Measurements from ENCODE around the gene INSC.

Gene INSC

DNA sequence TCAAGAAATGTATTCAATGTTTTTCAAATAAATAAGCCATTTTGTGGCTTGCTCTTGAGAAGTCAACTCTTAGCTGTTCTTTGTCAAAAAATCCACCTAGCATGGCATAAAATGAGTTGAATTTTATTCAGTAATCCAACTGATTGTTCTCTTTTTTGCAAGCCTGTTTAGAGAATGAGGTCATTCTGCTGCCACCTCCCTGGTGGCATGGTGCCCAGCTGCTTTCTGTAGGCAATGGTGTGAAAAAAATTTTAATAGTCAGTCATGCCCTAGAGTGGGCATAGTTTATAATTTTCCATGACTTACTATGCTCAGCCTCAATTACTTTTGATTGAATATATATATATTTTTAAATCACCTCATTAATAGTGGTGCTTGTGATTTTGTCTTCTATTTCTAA, 177.2 kb downstream of the INSC start:
- DNase-seq (ENCODE audit: low read depth in 2 of 2), result no peak

DNA sequence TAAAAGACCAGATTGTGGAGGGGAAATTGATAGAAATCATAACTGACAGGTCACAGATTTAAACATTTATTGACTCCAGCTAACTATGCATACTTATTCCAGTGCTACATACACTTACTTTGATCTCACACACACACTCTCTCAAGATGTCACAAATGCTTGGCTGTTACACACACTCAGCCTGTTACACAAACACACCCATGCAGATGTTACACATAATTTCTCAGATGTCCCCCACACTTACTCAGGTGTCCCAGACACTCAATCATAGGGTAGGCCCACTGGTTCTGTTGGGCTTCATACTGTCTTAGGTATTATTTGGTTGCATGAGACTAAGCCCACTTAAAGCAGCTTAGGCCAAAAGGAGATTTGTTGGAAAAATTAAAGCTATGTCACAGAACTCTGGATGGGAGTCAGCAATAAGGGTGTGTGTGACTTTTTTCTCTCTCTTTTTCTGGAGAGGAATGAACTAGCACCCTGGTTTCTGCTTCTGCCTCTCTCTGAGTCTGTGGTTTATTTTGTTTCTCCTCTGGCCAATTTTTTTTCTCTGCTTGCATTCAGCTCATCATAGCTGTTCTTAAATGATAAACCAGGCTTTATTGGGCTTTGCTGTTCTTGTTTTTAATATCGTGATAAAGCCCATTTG, 179.4 kb downstream of the INSC start:
- no peak for DNase-seq (ENCODE audit: low read depth in 2 of 2)

DNA sequence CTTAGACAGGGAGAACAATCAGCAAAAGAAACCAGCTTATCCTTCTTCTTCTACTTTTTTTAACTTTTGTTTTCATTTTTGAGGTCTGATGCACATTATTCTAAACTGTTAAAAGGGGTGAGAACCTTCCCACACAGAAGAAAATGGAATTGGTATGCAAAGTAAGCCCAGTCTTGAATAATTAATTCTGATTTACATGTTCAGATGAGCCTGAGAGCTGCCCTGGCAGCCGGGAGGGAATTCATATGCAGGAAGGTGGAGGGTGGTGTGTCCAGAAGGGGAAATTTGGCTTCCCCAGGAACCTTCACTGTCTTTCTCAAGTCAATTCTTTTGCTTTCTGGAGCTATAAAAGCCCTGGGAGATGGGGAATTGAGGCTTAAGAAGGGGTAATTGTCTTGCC, 181.0 kb downstream of the INSC start:
- no peak for DNase-seq (ENCODE audit: low read depth in 2 of 2)
